GM18951 (cell line): ENCODE data around the gene SLC38A9.
A peak's percentile ranks its signal among the peaks of the same experiment; 100 is the strongest.
"Not testable (repeated sequence)": the region's sequence is repeated elsewhere in the genome, so short reads cannot be mapped to it uniquely, and the experiment has no call there.

Source experiments
- POLR2A ChIP-seq: IDR thresholded peaks from 4 replicates; pipeline ENCODE4 v1.6.1; 2011; ENCODE audit warnings: mild to moderate bottlenecking; ENCODE audit not compliant: insufficient read length, insufficient read depth; ENCODE audit errors: extremely low read depth
- in situ Hi-C: fragments of 300-500 bp; cut with MboI; formaldehyde crosslinking; loops from one replicate; pipeline ENCODE4 v1.12.0; 2022; ENCODE audit warnings: low sequenced_read_pairs, mixed read lengths, inconsistent platforms; ENCODE audit not compliant: unreplicated experiment

Gene SLC38A9, protein sequence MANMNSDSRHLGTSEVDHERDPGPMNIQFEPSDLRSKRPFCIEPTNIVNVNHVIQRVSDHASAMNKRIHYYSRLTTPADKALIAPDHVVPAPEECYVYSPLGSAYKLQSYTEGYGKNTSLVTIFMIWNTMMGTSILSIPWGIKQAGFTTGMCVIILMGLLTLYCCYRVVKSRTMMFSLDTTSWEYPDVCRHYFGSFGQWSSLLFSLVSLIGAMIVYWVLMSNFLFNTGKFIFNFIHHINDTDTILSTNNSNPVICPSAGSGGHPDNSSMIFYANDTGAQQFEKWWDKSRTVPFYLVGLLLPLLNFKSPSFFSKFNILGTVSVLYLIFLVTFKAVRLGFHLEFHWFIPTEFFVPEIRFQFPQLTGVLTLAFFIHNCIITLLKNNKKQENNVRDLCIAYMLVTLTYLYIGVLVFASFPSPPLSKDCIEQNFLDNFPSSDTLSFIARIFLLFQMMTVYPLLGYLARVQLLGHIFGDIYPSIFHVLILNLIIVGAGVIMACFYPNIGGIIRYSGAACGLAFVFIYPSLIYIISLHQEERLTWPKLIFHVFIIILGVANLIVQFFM

DNA sequence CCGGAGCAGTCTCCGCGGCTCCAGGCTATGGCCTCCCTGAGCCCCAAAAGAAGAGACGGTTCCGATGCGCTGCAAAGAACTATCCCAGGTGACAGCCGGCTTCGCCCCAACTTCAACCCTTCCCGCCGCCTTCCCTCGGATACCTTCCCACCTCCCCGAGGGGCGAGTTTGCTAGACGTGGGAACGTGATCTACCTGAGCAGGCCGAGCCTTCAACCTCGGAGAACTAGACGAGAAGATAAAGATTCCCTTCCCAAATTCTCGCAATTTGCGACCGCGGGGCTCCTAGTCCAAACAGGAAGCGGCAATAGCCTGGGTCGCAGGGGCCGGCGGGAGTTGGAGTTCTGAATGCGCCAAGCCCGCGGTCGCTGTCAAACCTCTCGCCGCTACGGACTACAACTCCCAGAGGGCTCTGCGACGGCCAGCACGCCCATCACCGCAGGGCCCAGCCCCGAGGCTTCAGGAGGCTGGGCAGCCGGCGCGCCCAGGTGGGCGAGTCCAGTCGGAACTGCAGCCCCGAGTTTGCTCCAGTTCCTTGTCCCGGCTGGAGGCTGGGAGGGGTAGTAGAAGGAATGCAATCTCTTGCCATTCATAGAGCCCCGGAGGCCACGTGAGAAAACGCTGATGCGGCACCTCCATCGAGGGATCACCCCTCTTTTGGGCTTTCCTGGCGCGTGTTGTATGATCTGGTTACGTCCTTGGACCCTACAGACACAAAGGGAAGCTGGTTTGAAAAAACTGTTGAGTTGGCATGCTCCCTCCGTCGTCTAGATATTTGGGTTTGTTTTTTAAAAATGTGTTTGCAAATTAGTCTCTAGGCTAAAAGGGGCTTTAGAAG lies at the start of gene SLC38A9:
TSS of gene SLC38A9 (minus strand) at position 302 of the 837 bp plus-strand sequence. CDS start 14,366 bp downstream, outside the sequence.
- peak; percentile 79 for TF ChIP-seq POLR2A
- in situ Hi-C loops, result loop anchor here (10.0 kb wide), 1 partner anchor 203 kb away; no protein-coding TSS in a partner anchor

GRCh38 chr5:55761721-55762120 lies 49.6 kb upstream of the SLC38A9 start:
- in situ Hi-C loops, result not testable (repeated sequence)

DNA sequence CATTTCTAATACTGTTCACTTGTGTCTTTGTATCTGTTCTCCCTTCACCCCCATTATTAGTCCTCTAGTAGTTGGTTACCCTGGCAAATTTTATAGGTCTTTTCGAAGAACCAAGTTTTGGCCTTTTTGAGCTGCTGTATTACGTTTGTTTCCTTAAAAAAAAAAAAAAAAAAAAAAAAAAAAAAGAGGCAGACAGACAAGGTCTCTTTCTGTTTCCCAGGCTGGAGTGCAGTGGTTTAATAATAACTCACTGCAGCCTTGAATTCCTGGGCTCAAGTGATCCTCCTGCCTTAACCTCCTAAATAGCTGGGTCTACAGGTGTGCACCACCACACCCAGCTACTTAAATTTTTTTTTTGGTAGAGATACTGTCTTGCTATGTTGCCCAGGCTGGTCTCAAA lies 46.6 kb upstream of the SLC38A9 start:
- TF ChIP-seq POLR2A, result no peak
- in situ Hi-C loops, result no loop called here

GRCh38 chr5:55758231-55758630 lies 46.1 kb upstream of the SLC38A9 start:
- in situ Hi-C loops, result no loop called here
- no peak for TF ChIP-seq POLR2A

- in situ Hi-C loops, result no loop called here
- TF ChIP-seq POLR2A, result no peak
These were observed 38.4 kb upstream of the SLC38A9 start for GRCh38 chr5:55750499-55750898.

DNA sequence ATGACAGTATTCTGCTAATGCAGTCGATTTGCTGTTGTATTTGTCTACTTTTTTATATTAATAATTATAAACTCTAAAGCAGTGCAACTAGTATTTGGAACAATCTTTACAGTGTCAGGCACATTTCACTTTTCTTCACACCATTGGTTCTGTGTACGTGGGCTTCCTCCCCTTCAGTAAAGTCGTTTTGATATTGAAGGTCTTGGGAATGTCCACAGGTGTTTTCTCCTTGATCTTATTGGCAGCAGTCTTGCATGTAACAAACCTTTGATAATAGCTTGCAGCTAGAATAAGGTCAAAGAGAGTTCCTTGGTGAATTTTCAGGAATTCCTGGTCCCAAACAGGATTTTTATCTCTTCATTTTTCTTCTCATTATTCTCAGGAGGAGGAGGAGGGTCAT lies 37.9 kb upstream of the SLC38A9 start:
- TF ChIP-seq POLR2A, result no peak

GRCh38 chr5:55749387-55749786 lies 37.3 kb upstream of the SLC38A9 start:
- no peak for TF ChIP-seq POLR2A
- in situ Hi-C loops, result no loop called here

More for the DNA sequence above, 37.9 kb upstream of the SLC38A9 start:
- in situ Hi-C loops, result no loop called here

GRCh38 chr5:55747778-55748318 lies 35.7 kb upstream of the SLC38A9 start:
- no peak for TF ChIP-seq POLR2A
- in situ Hi-C loops, result no loop called here

GRCh38 chr5:55742778-55743177 lies 30.7 kb upstream of the SLC38A9 start:
- TF ChIP-seq POLR2A, result no peak
- in situ Hi-C loops, result no loop called here

- TF ChIP-seq POLR2A, result no peak
- in situ Hi-C loops, result no loop called here
These were observed 25.7 kb upstream of the SLC38A9 start, which contains the start of gene DDX4 for GRCh38 chr5:55737793-55738192. DDX4 (plus strand) TSS chr5:55738061; CDS start chr5:55738964, 903 bp downstream.

DNA sequence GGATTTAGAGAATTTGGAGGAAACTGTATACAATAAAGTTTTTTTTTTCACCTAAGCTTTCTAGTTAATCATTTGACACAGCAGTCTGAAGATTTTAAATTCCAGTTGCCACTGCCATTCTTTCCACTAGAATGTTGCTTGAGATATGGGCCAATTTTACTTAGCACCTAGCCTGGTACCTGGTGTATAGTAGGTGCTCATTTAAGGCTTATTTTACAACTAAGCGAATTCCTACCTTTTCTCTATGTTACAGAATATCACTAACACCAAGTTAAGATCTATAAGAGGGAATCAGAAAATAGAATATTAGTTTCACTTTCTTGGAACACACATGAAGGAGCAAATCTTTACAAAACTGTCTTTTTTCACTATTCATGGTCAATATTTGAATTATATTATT lies 22.5 kb upstream of the SLC38A9 start:
- in situ Hi-C loops, result no loop called here
- TF ChIP-seq POLR2A, result no peak

GRCh38 chr5:55732585-55732984 lies 20.5 kb upstream of the SLC38A9 start:
- in situ Hi-C loops, result no loop called here
- TF ChIP-seq POLR2A, result no peak

GRCh38 chr5:55731848-55732247 lies 19.7 kb upstream of the SLC38A9 start:
- in situ Hi-C loops, result no loop called here

More at GRCh38 chr5:55731848-55732247, 19.7 kb upstream of the SLC38A9 start:
- no peak for TF ChIP-seq POLR2A
